ENCODE data around the gene FCN2.

GRCh38 chr9:134908524-134909309 lies 28.1 kb downstream of the FCN2 start:
- TF ChIP-seq CTCF (IDR thresholded peaks at IDR 0.05) (no peak), POLR2A (IDR thresholded peaks at IDR 0.05) (no peak)

Data from Peyer's patch (tissue), 4 donors.